Ammon's horn (tissue), 1 donor: Measurements from ENCODE around the gene TLE3.

Experiments used
- DNase-seq: peaks from one replicate; pipeline ENCODE4 v3.0.0-alpha.2; 2016; ENCODE audit warnings: low spot score

The TLE3 gene

GRCh38 chr15:70083946-70084345, 13.8 kb downstream of the TLE3 start:
- DNase-seq: no peak

- no peak for DNase-seq
Observed at GRCh38 chr15:70083418-70083817, 14.3 kb downstream of the TLE3 start.

- DNase-seq: no peak
Observed at GRCh38 chr15:70082281-70082900, 15.3 kb downstream of the TLE3 start.

- DNase-seq: no peak
Observed at GRCh38 chr15:70081612-70082011, 16.1 kb downstream of the TLE3 start.

GRCh38 chr15:70080347-70080746, 17.4 kb downstream of the TLE3 start:
- DNase-seq: no peak

GRCh38 chr15:70079888-70080287, 17.8 kb downstream of the TLE3 start:
- DNase-seq: no peak

- no peak for DNase-seq
Observed at GRCh38 chr15:70078578-70079417, 18.9 kb downstream of the TLE3 start.

- peak; percentile 75 for DNase-seq
Observed at GRCh38 chr15:70077188-70078147, 20.2 kb downstream of the TLE3 start.

GRCh38 chr15:70074380-70074779, 23.3 kb downstream of the TLE3 start:
- no peak for DNase-seq

GRCh38 chr15:70072479-70072878, 25.2 kb downstream of the TLE3 start:
- no peak for DNase-seq

- no peak for DNase-seq
Observed at GRCh38 chr15:70071799-70072198, 25.9 kb downstream of the TLE3 start.

- peak; percentile 64 for DNase-seq
Observed at GRCh38 chr15:70069716-70070115, 28.0 kb downstream of the TLE3 start.

- DNase-seq: peak; percentile 44
Observed at GRCh38 chr15:70068783-70069565, 28.7 kb downstream of the TLE3 start.

- DNase-seq: no peak
Observed at GRCh38 chr15:70067681-70068080, 30.0 kb downstream of the TLE3 start.

GRCh38 chr15:70067011-70067410, 30.7 kb downstream of the TLE3 start:
- no peak for DNase-seq

- no peak for DNase-seq
Observed at GRCh38 chr15:70066447-70066846, 31.3 kb downstream of the TLE3 start.

- no peak for DNase-seq
Observed at GRCh38 chr15:70066004-70066403, 31.7 kb downstream of the TLE3 start.

- DNase-seq: no peak
Observed at GRCh38 chr15:70065006-70065722, 32.6 kb downstream of the TLE3 start.

GRCh38 chr15:70064441-70064840, 33.3 kb downstream of the TLE3 start:
- no peak for DNase-seq

GRCh38 chr15:70063980-70064379, 33.7 kb downstream of the TLE3 start:
- DNase-seq: no peak
